ENCODE measurements around the gene PNPLA3. TPM values are rescaled to one million over a fixed set of nuclear protein-coding genes. Genes with fewer than 3 reads are reported as not detected.

The PNPLA3 gene
- total and polyA plus RNA-seq, 9 of the 15 experiments (the other 6 are each of a cell fraction or from before 2014, with no cell fraction given): 0.20 to 0.48 (median 0.38) TPM; not detected in 6

DNA sequence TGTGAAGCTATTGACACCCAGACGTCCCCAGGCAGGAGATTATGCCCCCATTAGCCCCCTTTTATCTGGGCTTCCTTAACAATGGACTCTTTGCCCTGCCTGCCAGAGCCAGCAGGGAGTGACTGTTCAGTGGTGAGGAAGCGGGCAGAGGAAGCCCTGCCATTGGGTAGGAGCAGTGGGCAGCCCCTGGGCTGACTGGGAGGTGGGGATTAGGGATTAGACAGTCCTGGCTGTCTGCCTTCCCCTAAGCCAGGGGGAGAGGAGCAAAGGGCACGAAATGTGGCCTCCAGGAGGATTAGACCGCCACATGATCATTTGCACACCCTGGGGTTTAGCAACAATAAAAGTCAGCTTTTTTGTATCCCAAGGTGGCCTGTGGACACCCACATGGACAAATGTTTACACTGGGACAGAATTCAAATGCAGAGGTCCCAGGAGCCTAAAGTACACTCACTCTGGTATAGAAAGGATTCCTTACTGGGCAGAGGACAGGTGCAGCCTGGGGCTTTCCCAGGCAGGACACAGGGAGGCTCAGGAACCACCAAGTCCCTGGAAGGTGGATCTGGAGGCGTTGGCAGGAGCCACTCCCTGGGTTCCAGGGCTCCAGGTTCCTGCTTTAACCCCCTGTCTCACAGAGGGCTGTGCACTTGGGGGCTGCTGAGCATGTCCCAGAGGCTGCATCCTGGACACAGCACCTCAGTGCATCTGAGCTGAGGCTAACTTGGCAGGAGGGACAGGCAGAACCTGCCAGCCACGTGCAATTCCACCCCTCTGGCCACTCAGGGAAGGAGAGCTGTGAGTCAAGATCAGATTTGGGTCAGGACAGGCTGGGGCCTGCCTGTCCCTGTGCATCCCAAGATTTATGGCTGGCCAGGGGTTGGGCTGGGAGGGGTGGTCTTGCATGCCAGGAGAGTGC, 2.1 kb downstream of the PNPLA3 start:
- intact Hi-C loops (cut with micrococcal nuclease) (no loop called here), in situ Hi-C loops (cut with MboI) (no loop called here)
- Histone ChIP-seq H2AFZ (ENCODE audit: low read depth, low read length) (no peak overlapping the region), H3K4me2 (ENCODE audit: insufficient read depth, low read length) (no peak overlapping the region), H4K20me1 (replicated peaks; ENCODE audit: control insufficient read depth, insufficient read depth, low read length) (no peaks in the 10 kb centered on the region), H3K79me2 (ENCODE audit: control insufficient read depth, insufficient read depth, low read length) (no peaks in the 10 kb centered on the region), H3K9me1 (ENCODE audit: control insufficient read depth, insufficient read depth, low read length) (no peaks in the 10 kb centered on the region), H3K4me3 (no peak overlapping the region), H3K27me3 (ENCODE audit: control insufficient read depth in 2 of 2, insufficient read depth in 2 of 2, low read length in 2 of 2) (peaks cover 10 to 23% of the 10 kb centered on the region in 2 experiments; a peak in 4 of 5 replicates), H3K9ac (ENCODE audit: insufficient read depth in 1 of 2, low read depth in 2 of 2, low read length in 2 of 2) (no peak overlapping the region), H3K36me3 (ENCODE audit: control insufficient read depth, insufficient read depth, low read length) (no peaks in the 10 kb centered on the region), H3K27ac (ENCODE audit: extremely low read depth, low read depth, low read length) (no peak overlapping the region), H3K9me3 (replicated peaks; ENCODE audit: control insufficient read depth, insufficient read depth, low read depth, low read length) (no peaks in the 10 kb centered on the region), H3K4me1 (replicated peaks in 1 of 2; ENCODE audit: control insufficient read depth in 2 of 2, insufficient read depth in 2 of 2, low read length in 2 of 2) (peaks cover 2 to 9% of the 10 kb centered on the region in 2 experiments; a peak in 3 of 5 replicates)
- WGBS (ENCODE audit: insufficient coverage, low coverage, missing lambda C conversion rate): 9% methylated on average over 4 of the region's 6 CpGs
- no TSS peak for BruUV-seq (replicated peaks)
- no peak for TF ChIP-seq TOE1 (IDR thresholded peaks at IDR 0.05; ENCODE audit: borderline replicate concordance)
- TF ChIP-seq TOE1 (CRISPR knock-in tag; IDR thresholded peaks at IDR 0.05; ENCODE audit: borderline replicate concordance, low read depth): no peak
- no peak for TF ChIP-seq ZNF511 (CRISPR knock-in tag; IDR thresholded peaks at IDR 0.05)
- no peak for TF ChIP-seq ASH1L (IDR thresholded peaks at IDR 0.05; ENCODE audit: borderline replicate concordance, low read depth, partially characterized antibody)
- TF ChIP-seq PKNOX1 (IDR thresholded peaks at IDR 0.05): peak; percentile 18; the same call in 1 of the 2 replicates
- TF ChIP-seq KDM4B (IDR thresholded peaks at IDR 0.05; ENCODE audit: borderline replicate concordance in 2 of 2, low read depth in 1 of 2): no peak
- no peak for TF ChIP-seq GTF2B (IDR thresholded peaks at IDR 0.05; ENCODE audit: extremely low read depth, insufficient read length)
- ATAC-seq: no peak
- CTCF ChIA-PET (ENCODE audit: low intra/inter-chr PET ratio): no interaction called here
- POLR2A ChIA-PET: no interaction called here
- no peak for FAIRE-seq
- no peak for DNase-seq (ENCODE audit: extremely low read depth in 1 of 4, low spot score in 3 of 4)

Measured in K562 (cell line).